HepG2 (cell line): ENCODE measurements around the gene COX4I2. TPM values are rescaled to one million over a fixed set of nuclear protein-coding genes. Genes with fewer than 3 reads are reported as not detected.

Experiments
- CBX2 ChIP-seq, 2 experiments: fragments of 200-600 bp in 1 of 2; sonication (generic); formaldehyde crosslinking in 1 of 2; IDR thresholded peaks; 2 replicates each; pipeline versions ENCODE4 v1.7.0 to v1.8.1; 2018 to 2022; ENCODE audit warnings: low read depth in 2 of 2, low read length in 1 of 2, mild to moderate bottlenecking in 1 of 2, missing genetic modification reagents in 1 of 2
- HMG20A ChIP-seq: IDR thresholded peaks from 2 replicates; pipeline ENCODE4 v1.6.1; 2016; ENCODE audit warnings: borderline replicate concordance
- HNRNPH1 ChIP-seq: fragments of 200-400 bp; formaldehyde crosslinking; optimal IDR thresholded peaks from 2 replicates; pipeline ENCODE3; 2017; ENCODE audit warnings: mild to moderate bottlenecking, low read depth, low read length
- HNRNPLL ChIP-seq: fragments of 200-400 bp; formaldehyde crosslinking; IDR thresholded peaks from 2 replicates; pipeline ENCODE4 v1.6.1; 2017; ENCODE audit warnings: mild to moderate bottlenecking, low read depth, low read length; ENCODE audit not compliant: poor library complexity, severe bottlenecking
- MTA1 ChIP-seq: sonication (generic); formaldehyde crosslinking; IDR thresholded peaks from 2 replicates; pipeline ENCODE4 v1.4.0; 2020; ENCODE audit warnings: missing genetic modification reagents, mild to moderate bottlenecking, borderline replicate concordance
- NFYC ChIP-seq: IDR thresholded peaks from 2 replicates; pipeline ENCODE4 v1.6.1; 2016; ENCODE audit warnings: missing genetic modification reagents, missing compliant biosample characterization
- SOX6 ChIP-seq, 2 experiments: fragments of 450-650 bp in 1 of 2; sonication (generic) in 1 of 2; formaldehyde crosslinking in 1 of 2; IDR thresholded peaks; 2 replicates each; pipeline versions ENCODE4 v1.4.0 to v1.6.1; 2017 to 2020; ENCODE audit warnings: antibody characterized with exemption in 1 of 2, mild to moderate bottlenecking in 1 of 2, missing genetic modification reagents in 1 of 2
- ZBTB38 ChIP-seq: sonication (generic); formaldehyde crosslinking; IDR thresholded peaks from 2 replicates; pipeline ENCODE4 v1.5.1; 2020; ENCODE audit warnings: mild to moderate bottlenecking, missing genetic modification reagents
- ZNF224 ChIP-seq: sonication (generic); formaldehyde crosslinking; IDR thresholded peaks from 2 replicates; pipeline ENCODE4 v1.5.0; 2020; ENCODE audit warnings: mild to moderate bottlenecking, missing genetic modification reagents
- ZSCAN31 ChIP-seq: sonication (generic); formaldehyde crosslinking; IDR thresholded peaks from 2 replicates; pipeline ENCODE4 v1.5.0; 2020; ENCODE audit warnings: low read depth, mild to moderate bottlenecking, missing genetic modification reagents
- ZSCAN9 ChIP-seq: IDR thresholded peaks from 2 replicates; pipeline ENCODE4 v1.6.1; 2016; ENCODE audit warnings: borderline replicate concordance
- polyA plus RNA-seq, 8 experiments: library from polyadenylated mRNA; depleted of rRNA in 3 of 8; stranded (reverse) in 7 of 8; unstranded in 1 of 8; fragments of >200 nt; fragmentation: Illumina TruSeq in 4 of 8; extraction: Trizol in 4 of 8; gene quantifications; 2 replicates each; pipeline versions ENCODE4 v1.2.1 to v1.2.3, GENCODE V29; 2011 to 2016; ENCODE audit warnings: low read depth in 4 of 8, missing spikeins in 1 of 8, mixed read lengths in 1 of 8; ENCODE audit not compliant: insufficient read depth in 1 of 8
- total RNA-seq, 5 experiments: library from RNA; depleted of rRNA; stranded (reverse); fragments of >200 nt; fragmentation: Illumina TruSeq; extraction: Trizol; gene quantifications; 2 replicates each; pipeline ENCODE4 v1.2.3, GENCODE V29; 2016; ENCODE audit warnings: low read depth in 1 of 5
- TF ChIP-seq, protein P1 (sequence below): sonication (generic); formaldehyde crosslinking; IDR thresholded peaks from 2 replicates; pipeline ENCODE4 v1.8.0; 2023; ENCODE audit warnings: mild to moderate bottlenecking, missing genetic modification reagents
- TF ChIP-seq, protein P2 (sequence below): IDR thresholded peaks from 2 replicates; pipeline ENCODE4 v1.6.1; 2016; ENCODE audit warnings: low read depth, missing genetic modification reagents, missing compliant biosample characterization
- TF ChIP-seq, protein P3 (sequence below): sonication (generic); formaldehyde crosslinking; IDR thresholded peaks from 2 replicates; pipeline ENCODE4 v1.8.0; 2022; ENCODE audit warnings: missing genetic modification reagents, mild to moderate bottlenecking, moderate library complexity, borderline replicate concordance
- TF ChIP-seq, protein P4 (sequence below): sonication (generic); formaldehyde crosslinking; IDR thresholded peaks from 2 replicates; pipeline ENCODE4 v1.8.0; 2022; ENCODE audit warnings: mild to moderate bottlenecking, missing genetic modification reagents, borderline replicate concordance
- TF ChIP-seq, protein P5 (sequence below): sonication (generic); formaldehyde crosslinking; IDR thresholded peaks from 2 replicates; pipeline ENCODE4 v1.5.1; 2020; ENCODE audit warnings: missing genetic modification reagents, mild to moderate bottlenecking, borderline replicate concordance

COX4I2 gene
- total and polyA plus RNA-seq, 2 of the 13 experiments (the other 11 are each of a cell fraction or from before 2014, with no cell fraction given), result 1.1 TPM; not detected in 1

DNA sequence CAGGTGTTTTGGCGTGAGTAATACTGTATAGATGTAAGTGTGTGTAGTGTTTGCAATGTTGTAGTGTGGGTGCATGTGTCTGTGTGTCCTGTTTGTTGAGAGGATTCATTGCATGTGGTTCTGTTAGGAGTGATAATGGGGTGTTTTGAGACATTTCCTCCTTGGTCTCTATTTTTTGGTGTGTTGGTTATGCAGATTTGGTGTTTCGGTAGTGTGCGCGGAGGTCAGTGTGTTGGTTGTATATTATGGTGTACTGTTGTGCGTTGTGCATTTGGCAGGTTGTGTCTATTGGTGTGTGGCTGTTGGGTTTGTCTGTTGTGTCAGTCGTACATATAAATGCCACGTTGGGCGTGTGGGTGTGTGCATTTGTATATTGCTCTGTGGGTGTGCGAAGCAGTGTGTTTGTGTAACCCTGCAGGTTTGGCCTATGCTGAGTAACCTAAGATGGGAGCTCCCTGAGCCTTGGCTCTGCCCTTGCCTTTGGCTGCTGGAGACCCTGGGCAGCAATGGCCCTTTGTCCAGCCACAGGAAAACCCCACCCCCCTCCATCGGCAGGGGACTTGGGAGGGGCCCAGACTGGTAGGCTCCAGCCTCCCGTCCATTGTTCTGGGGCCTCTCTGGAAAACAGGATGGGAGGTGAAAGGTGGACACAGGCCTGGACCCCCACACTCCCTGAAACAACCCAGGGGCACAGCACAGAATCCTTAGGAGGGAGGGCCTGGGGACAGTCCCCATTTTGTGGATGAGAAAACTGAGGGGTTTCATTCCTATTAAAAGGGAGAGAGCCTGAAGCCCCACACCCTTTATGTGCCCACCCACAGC is 42.9 kb upstream of the COX4I2 start (continued):
- TF ChIP-seq, protein P1, sequence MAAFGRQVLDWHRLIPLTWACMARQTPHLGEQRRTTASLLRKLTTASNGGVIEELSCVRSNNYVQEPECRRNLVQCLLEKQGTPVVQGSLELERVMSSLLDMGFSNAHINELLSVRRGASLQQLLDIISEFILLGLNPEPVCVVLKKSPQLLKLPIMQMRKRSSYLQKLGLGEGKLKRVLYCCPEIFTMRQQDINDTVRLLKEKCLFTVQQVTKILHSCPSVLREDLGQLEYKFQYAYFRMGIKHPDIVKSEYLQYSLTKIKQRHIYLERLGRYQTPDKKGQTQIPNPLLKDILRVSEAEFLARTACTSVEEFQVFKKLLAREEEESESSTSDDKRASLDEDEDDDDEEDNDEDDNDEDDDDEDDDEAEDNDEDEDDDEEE (CRISPR knock-in tag), result no peak
- TF ChIP-seq, protein P2, sequence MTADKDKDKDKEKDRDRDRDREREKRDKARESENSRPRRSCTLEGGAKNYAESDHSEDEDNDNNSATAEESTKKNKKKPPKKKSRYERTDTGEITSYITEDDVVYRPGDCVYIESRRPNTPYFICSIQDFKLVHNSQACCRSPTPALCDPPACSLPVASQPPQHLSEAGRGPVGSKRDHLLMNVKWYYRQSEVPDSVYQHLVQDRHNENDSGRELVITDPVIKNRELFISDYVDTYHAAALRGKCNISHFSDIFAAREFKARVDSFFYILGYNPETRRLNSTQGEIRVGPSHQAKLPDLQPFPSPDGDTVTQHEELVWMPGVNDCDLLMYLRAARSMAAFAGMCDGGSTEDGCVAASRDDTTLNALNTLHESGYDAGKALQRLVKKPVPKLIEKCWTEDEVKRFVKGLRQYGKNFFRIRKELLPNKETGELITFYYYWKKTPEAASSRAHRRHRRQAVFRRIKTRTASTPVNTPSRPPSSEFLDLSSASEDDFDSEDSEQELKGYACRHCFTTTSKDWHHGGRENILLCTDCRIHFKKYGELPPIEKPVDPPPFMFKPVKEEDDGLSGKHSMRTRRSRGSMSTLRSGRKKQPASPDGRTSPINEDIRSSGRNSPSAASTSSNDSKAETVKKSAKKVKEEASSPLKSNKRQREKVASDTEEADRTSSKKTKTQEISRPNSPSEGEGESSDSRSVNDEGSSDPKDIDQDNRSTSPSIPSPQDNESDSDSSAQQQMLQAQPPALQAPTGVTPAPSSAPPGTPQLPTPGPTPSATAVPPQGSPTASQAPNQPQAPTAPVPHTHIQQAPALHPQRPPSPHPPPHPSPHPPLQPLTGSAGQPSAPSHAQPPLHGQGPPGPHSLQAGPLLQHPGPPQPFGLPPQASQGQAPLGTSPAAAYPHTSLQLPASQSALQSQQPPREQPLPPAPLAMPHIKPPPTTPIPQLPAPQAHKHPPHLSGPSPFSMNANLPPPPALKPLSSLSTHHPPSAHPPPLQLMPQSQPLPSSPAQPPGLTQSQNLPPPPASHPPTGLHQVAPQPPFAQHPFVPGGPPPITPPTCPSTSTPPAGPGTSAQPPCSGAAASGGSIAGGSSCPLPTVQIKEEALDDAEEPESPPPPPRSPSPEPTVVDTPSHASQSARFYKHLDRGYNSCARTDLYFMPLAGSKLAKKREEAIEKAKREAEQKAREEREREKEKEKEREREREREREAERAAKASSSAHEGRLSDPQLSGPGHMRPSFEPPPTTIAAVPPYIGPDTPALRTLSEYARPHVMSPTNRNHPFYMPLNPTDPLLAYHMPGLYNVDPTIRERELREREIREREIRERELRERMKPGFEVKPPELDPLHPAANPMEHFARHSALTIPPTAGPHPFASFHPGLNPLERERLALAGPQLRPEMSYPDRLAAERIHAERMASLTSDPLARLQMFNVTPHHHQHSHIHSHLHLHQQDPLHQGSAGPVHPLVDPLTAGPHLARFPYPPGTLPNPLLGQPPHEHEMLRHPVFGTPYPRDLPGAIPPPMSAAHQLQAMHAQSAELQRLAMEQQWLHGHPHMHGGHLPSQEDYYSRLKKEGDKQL (CRISPR knock-in tag), result 0 out of 2 replicates have a peak, but pooled peaks have one; percentile 26
- TF ChIP-seq HMG20A (no peak), ZNF224 (CRISPR knock-in tag) (no peak), MTA1 (peak; percentile 57; the same call in 1 of the 2 replicates), CBX2 (IDR thresholded peaks at IDR 0.05; ENCODE audit: low read depth, low read length) (no peak), CBX2 (CRISPR knock-in tag; IDR thresholded peaks at IDR 0.05; ENCODE audit: low read depth) (no peak), ZBTB38 (CRISPR knock-in tag) (peak; percentile 94), ZSCAN31 (CRISPR knock-in tag) (no peak), ZSCAN9 (CRISPR knock-in tag) (no peak; the same call in 1 of the 2 replicates), NFYC (CRISPR knock-in tag) (peak; percentile 4; the same call in 1 of the 2 replicates), HNRNPH1 (no peak), HNRNPLL (no peak), SOX6 (IDR thresholded peaks at IDR 0.05) (no peak), SOX6 (CRISPR knock-in tag; IDR thresholded peaks at IDR 0.05) (peak; percentile 83)
- TF ChIP-seq, protein P3, sequence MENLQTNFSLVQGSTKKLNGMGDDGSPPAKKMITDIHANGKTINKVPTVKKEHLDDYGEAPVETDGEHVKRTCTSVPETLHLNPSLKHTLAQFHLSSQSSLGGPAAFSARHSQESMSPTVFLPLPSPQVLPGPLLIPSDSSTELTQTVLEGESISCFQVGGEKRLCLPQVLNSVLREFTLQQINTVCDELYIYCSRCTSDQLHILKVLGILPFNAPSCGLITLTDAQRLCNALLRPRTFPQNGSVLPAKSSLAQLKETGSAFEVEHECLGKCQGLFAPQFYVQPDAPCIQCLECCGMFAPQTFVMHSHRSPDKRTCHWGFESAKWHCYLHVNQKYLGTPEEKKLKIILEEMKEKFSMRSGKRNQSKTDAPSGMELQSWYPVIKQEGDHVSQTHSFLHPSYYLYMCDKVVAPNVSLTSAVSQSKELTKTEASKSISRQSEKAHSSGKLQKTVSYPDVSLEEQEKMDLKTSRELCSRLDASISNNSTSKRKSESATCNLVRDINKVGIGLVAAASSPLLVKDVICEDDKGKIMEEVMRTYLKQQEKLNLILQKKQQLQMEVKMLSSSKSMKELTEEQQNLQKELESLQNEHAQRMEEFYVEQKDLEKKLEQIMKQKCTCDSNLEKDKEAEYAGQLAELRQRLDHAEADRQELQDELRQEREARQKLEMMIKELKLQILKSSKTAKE (CRISPR knock-in tag), result peak; percentile 81; the same call in 1 of the 2 replicates
- TF ChIP-seq, protein P4, sequence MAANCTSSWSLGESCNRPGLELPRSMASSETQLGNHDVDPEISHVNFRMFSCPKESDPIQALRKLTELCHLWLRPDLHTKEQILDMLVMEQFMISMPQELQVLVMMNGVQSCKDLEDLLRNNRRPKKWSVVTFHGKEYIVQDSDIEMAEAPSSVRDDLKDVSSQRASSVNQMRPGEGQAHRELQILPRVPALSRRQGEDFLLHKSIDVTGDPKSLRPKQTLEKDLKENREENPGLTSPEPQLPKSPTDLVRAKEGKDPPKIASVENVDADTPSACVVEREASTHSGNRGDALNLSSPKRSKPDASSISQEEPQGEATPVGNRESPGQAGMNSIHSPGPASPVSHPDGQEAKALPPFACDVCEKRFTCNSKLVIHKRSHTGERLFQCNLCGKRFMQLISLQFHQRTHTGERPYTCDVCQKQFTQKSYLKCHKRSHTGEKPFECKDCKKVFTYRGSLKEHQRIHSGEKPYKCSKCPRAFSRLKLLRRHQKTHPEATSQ, result no peak
- TF ChIP-seq, protein P5, sequence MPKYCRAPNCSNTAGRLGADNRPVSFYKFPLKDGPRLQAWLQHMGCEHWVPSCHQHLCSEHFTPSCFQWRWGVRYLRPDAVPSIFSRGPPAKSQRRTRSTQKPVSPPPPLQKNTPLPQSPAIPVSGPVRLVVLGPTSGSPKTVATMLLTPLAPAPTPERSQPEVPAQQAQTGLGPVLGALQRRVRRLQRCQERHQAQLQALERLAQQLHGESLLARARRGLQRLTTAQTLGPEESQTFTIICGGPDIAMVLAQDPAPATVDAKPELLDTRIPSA, result no peak
